Limb (tissue), 2 donors: ENCODE results near the gene CNOT1.
"Not testable (repeated sequence)": the region's sequence is repeated elsewhere in the genome, so short reads cannot be mapped to it uniquely, and the experiment has no call there.

ENCODE experiments used
- DNase-seq, 2 donors: peaks; one replicate each; pipeline ENCODE4 v3.0.0-alpha.2; 2016; ENCODE audit errors: extremely low spot score in 2 of 2

CNOT1 gene

GRCh38 chr16:58503166-58503862 is 126.3 kb downstream of the CNOT1 start:
- DNase-seq, result peak in 1 of 2 donors; percentile 28

GRCh38 chr16:58502217-58502921 is 127.3 kb downstream of the CNOT1 start:
- DNase-seq, result peak in 1 of 2 donors; percentile 30

GRCh38 chr16:58501242-58502131 is 128.1 kb downstream of the CNOT1 start:
- peak in 1 of 2 donors; percentile 89 for DNase-seq

- peak in 1 of 2 donors; percentile 62 for DNase-seq
Observed at GRCh38 chr16:58500430-58501241, 129.0 kb downstream of the CNOT1 start.

- DNase-seq, result peak; percentile 70 to 88
Observed at GRCh38 chr16:58499615-58500351, 129.8 kb downstream of the CNOT1 start, which contains the start of gene NDRG4. NDRG4 (plus strand) TSS chr16:58500143; CDS start chr16:58500249, 106 bp downstream.

- peak in 1 of 2 donors; percentile 43 for DNase-seq
Observed at GRCh38 chr16:58499092-58499511, 130.5 kb downstream of the CNOT1 start.

- peak in 1 of 2 donors; percentile 26 for DNase-seq
Observed at GRCh38 chr16:58498341-58499091, 131.1 kb downstream of the CNOT1 start.

GRCh38 chr16:58497935-58498334 is 131.7 kb downstream of the CNOT1 start:
- DNase-seq, result peak in 1 of 2 donors; percentile 29

- DNase-seq, result peak in 1 of 2 donors; percentile 28
Observed at GRCh38 chr16:58497468-58497867, 132.2 kb downstream of the CNOT1 start.

GRCh38 chr16:58495521-58496331 is 133.9 kb downstream of the CNOT1 start:
- DNase-seq, result peak in 1 of 2 donors; percentile 60

GRCh38 chr16:58494981-58495520 is 134.6 kb downstream of the CNOT1 start:
- peak; percentile 90 to 91 for DNase-seq

- peak in 1 of 2 donors; percentile 38 for DNase-seq
Observed at GRCh38 chr16:58493756-58494431, 135.7 kb downstream of the CNOT1 start.

- DNase-seq, result peak in 1 of 2 donors; percentile 42
Observed at GRCh38 chr16:58492735-58493134, 136.9 kb downstream of the CNOT1 start.

- peak in 1 of 2 donors; percentile 33 for DNase-seq
Observed at GRCh38 chr16:58492066-58492465, 137.6 kb downstream of the CNOT1 start.

- DNase-seq, result not testable (repeated sequence)
Observed at GRCh38 chr16:58490539-58490938, 139.1 kb downstream of the CNOT1 start.

GRCh38 chr16:58490065-58490464 is 139.6 kb downstream of the CNOT1 start:
- DNase-seq, result no peak

GRCh38 chr16:58488531-58488930 is 141.1 kb downstream of the CNOT1 start:
- no peak for DNase-seq
